Chondrocyte (in vitro differentiated cells): ENCODE results near the gene PABPN1L. TPM values are rescaled to one million over a fixed set of nuclear protein-coding genes. Genes with fewer than 3 reads are reported as not detected.

Experiments
- DNase-seq: peaks from one replicate; pipeline ENCODE4 v3.0.0; 2021; ENCODE audit warnings: mixed read lengths, low spot score
- H3K27ac Mint-ChIP-seq: one replicate; pipeline ENCODE4 v1.8.0; 2021; ENCODE audit warnings: mild to moderate bottlenecking, moderate library complexity, mixed read lengths; ENCODE audit not compliant: unreplicated experiment
- H3K27me3 Mint-ChIP-seq: 2 replicates; pipeline ENCODE4 v1.8.0; 2021; ENCODE audit warnings: low read depth, mixed read lengths
- H3K36me3 Mint-ChIP-seq: 2 replicates; pipeline ENCODE4 v1.8.0; 2021; ENCODE audit warnings: low read depth, mixed read lengths
- H3K4me1 Mint-ChIP-seq: 2 replicates; pipeline ENCODE4 v1.8.0; 2021; ENCODE audit warnings: low read depth, mild to moderate bottlenecking, mixed read lengths
- H3K4me3 Mint-ChIP-seq: one replicate; pipeline ENCODE4 v1.8.0; 2021; ENCODE audit warnings: mild to moderate bottlenecking, moderate library complexity, mixed read lengths; ENCODE audit not compliant: unreplicated experiment
- H3K9me3 Mint-ChIP-seq: 2 replicates; pipeline ENCODE4 v1.8.0; 2021; ENCODE audit warnings: low read depth, mixed read lengths
- total RNA-seq: library from RNA; stranded (reverse); gene quantifications from 3 replicates; pipeline ENCODE4 v1.2.1, GENCODE V29; 2021
- TF ChIP-seq, protein P1 (sequence below): fragments of 200-600 bp; sonication (generic); IDR thresholded peaks from 2 replicates; pipeline ENCODE4 v1.5.0; 2021; ENCODE audit warnings: antibody characterized with exemption, mild to moderate bottlenecking, moderate library complexity

Gene PABPN1L
- total RNA-seq, 1 donor from 2014 or later, result not detected

DNA sequence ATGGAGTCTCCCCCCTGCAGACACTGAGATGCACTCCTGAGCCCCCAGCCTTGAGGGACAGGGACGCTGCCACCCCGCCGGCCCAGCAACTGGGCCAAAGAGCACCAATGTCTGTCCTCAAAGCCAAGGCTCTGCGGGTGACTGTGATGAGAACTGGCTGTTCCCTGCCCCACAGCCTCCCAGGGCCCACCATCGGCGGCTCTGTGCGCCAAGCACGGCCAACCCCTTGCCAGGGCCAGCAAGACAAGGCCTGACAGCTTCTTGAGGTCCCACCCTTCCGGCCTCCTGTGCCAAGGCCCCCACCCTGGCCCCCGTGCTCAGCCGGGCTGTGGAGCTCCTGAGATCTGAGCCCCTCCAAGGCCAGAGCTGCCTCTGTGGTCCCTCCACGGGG lies 34.2 kb upstream of the PABPN1L start:
- Mint-ChIP-seq H3K27ac (no peak overlapping the region), H3K27me3 (peaks cover 10% of the 10 kb centered on the region), H3K4me3 (no peak overlapping the region), H3K9me3 (no peaks in the 10 kb centered on the region), H3K36me3 (no peaks in the 10 kb centered on the region), H3K4me1 (peaks cover 3% of the 10 kb centered on the region)
- DNase-seq, result no peak
- TF ChIP-seq, protein P1, sequence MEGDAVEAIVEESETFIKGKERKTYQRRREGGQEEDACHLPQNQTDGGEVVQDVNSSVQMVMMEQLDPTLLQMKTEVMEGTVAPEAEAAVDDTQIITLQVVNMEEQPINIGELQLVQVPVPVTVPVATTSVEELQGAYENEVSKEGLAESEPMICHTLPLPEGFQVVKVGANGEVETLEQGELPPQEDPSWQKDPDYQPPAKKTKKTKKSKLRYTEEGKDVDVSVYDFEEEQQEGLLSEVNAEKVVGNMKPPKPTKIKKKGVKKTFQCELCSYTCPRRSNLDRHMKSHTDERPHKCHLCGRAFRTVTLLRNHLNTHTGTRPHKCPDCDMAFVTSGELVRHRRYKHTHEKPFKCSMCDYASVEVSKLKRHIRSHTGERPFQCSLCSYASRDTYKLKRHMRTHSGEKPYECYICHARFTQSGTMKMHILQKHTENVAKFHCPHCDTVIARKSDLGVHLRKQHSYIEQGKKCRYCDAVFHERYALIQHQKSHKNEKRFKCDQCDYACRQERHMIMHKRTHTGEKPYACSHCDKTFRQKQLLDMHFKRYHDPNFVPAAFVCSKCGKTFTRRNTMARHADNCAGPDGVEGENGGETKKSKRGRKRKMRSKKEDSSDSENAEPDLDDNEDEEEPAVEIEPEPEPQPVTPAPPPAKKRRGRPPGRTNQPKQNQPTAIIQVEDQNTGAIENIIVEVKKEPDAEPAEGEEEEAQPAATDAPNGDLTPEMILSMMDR, result no peak

DNA sequence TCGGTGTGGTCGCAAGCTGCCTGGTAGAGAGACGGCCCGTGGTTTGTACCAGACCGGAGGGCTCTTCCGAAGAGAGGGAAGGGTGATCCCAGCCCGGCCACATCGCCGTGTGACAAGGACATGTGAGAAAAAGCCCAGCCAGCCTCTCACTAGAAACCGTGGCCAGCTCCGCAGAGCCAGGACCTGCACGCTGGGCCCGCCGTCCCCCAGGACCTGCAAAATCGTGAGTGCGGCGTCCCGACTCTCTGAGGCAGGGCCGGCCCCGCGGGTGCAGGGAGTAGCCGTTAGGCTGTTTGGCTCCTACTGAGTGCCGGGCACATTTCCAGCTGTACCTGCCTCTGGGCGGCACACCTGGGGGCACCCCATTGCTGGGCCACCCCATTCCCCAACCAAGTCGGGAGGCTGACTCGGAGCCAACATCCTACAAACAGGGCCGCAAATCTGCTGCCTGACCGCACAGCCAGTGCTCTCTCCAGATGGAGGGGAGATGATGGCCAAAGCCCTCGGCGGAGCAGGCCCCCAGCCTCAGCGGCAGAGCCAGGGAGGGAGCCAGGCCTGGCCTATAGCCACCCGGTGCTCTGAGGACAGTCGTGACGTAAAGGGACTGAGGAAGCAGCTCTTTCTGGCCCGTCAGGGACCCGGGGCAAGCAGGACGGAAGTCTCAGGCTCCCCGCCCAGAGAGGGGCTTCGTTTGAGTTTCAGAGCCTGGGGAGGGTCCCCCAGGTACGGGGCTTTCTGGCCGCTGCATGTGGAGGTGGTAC lies 33.6 kb upstream of the PABPN1L start:
- Mint-ChIP-seq H3K27ac (no peak overlapping the region), H3K4me1 (peaks cover 3% of the 10 kb centered on the region), H3K9me3 (no peaks in the 10 kb centered on the region), H3K4me3 (no peak overlapping the region), H3K36me3 (no peaks in the 10 kb centered on the region), H3K27me3 (peaks cover 10% of the 10 kb centered on the region)
- DNase-seq, result no peak
- TF ChIP-seq, protein P1, result no peak

DNA sequence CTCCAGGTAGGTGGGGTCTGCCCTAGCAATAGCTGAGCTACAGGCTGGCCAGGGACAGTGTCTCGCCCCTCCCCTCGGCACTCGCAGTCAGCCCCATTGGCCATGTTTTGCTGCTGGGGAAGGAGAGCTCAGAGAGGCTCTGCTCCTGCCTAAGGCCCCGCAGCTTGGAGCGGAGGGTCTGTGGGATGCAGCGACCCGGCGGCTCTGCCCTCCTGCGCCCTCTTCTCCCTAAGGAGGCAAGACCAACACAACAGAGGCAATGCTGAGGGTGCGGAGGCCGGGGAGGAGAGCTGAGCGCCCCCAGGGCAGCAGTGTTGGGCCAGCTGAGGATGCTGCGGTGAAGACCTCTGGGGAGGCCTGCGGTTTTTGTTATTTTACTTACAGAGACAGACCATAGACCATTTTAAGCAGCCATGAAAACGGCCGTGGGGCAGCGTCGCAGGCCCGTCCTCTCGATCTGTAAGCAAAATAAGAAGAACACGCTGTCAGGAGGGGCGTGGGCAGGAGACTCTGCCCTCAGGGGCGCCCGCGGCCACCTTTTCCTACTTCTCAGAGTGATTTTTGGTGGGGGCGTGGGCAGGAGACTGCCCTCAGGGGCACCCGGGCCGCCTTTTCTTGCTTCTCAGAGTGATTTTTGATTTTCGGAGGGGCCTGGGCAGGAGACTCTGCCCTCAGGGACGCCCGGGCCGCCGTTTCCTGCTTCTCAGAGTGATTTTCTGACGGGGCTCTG lies 31.4 kb upstream of the PABPN1L start:
- TF ChIP-seq, protein P1, result no peak
- DNase-seq, result no peak
- Mint-ChIP-seq H3K9me3 (no peaks in the 10 kb centered on the region), H3K27ac (no peak overlapping the region), H3K4me3 (no peak overlapping the region), H3K27me3 (peaks cover 2% of the 10 kb centered on the region), H3K4me1 (peaks cover 3% of the 10 kb centered on the region), H3K36me3 (no peaks in the 10 kb centered on the region)

DNA sequence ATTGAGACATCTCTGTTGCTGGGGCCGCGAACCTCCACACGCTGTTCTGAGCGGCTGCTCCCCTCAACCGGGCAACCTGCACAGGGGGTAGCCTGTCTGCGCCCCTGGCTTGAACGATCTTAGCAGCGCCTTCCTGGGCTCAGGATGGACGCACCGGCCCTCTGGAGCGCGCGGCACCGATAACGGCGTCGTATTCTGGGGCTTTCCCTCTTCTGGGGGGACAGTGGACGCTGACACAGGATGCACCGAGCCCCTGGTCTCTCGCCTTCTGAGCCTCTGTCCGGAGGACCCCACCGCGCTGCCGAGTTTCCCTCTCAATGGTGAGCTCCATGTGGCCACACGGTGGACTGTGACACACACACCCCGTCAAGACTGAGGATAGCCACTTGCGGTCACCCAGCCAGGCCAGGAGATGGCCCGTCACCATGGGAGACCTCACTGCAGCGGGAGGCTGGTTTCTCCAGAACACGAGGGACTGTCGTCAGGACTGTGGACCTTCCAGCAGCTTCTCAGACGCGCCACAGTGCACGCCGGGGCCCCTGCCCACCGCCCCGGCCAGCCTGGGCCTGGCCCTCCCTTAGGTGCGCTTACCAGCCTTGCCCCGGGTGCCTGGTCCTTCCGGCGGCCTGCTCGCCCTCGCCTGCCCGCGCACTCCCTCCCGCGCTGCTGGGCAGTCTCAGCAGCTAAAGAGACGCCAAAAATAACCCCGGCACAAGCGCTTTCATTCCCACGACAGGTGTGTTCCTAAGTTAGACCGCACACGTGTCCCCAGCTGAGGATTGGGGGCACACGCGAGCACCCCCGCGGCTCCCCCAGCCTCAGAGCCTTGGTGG lies 30.0 kb upstream of the PABPN1L start:
- Mint-ChIP-seq H3K27me3 (peaks cover 3% of the 10 kb centered on the region), H3K36me3 (no peaks in the 10 kb centered on the region), H3K4me1 (peaks cover 3% of the 10 kb centered on the region), H3K27ac (no peak overlapping the region), H3K4me3 (no peak overlapping the region), H3K9me3 (no peaks in the 10 kb centered on the region)
- DNase-seq, result no peak
- TF ChIP-seq, protein P1, result no peak

DNA sequence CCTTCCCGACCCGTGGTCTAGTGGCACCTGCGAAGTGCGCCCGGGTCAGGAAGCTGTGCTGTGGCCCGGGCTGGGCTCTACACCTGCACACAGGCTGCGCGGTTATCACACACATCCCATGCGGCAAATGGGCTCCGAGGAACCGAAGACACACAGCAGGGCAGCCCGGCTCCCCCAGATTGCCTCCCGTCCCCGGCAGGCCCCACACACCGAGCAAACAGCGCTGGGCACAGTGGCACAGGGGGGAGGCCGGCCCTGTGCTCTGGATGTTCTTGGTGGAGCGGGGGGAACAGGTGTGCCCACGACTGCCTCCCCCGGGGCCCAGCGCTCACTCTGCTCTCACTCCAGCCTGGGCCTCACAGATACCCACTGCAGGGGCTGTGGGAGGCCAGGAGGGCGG lies 28.9 kb upstream of the PABPN1L start:
- H3K36me3 Mint-ChIP-seq, result no peaks in the 10 kb centered on the region
- TF ChIP-seq, protein P1, result no peak
- peaks cover 3% of the 10 kb centered on the region for H3K4me1 Mint-ChIP-seq
- H3K27ac Mint-ChIP-seq, result no peak overlapping the region
- H3K4me3 Mint-ChIP-seq, result no peak overlapping the region
- H3K27me3 Mint-ChIP-seq, result peaks cover 12% of the 10 kb centered on the region
- DNase-seq, result no peak
- H3K9me3 Mint-ChIP-seq, result no peaks in the 10 kb centered on the region
